GM12878 (cell line): ENCODE measurements around the gene LIMS2. TPM values are rescaled to one million over a fixed set of nuclear protein-coding genes. Genes with fewer than 3 reads are reported as not detected.

Source experiments
- ATAC-seq: fragments of 200-7000 bp; cut with Tn5 transposase; 3 replicates; pipeline ENCODE4 v1.9.1; 2020; ENCODE audit warnings: mild to moderate bottlenecking, moderate library complexity
- BruUV-seq: library from RNA; stranded (reverse); fragments of 400-500 nt; replicated peaks from 2 replicates; lab custom pipeline; 2021; lab: Mats Ljungman, UMichigan
- CTCF ChIA-PET: fragments of 300-600 bp; sonication (Branson Sonifier 250); formaldehyde crosslinking; extraction: SDS; loops from one replicate; lab custom pipeline; 2021; ENCODE audit warnings: inconsistent platforms; lab: Yijun Ruan, JAX
- POLR2A ChIA-PET: fragments of 350-600 bp; formaldehyde crosslinking; extraction: SDS; loops from one replicate; lab custom pipeline; 2021; ENCODE audit warnings: inconsistent platforms; lab: Charles Lee
- RAD21 ChIA-PET: fragments of 300-600 bp; sonication (Branson Sonifier 250); formaldehyde crosslinking; loops from one replicate; lab custom pipeline; 2023; ENCODE audit warnings: antibody characterized with exemption; ENCODE audit not compliant: unreplicated experiment; lab: Charles Lee
- SMC1A ChIA-PET: fragments of 300-600 bp; sonication (Branson Sonifier 250); formaldehyde crosslinking; loops from one replicate; lab custom pipeline; 2023; ENCODE audit not compliant: unreplicated experiment, uncharacterized antibody; lab: Charles Lee
- DNase-seq: peaks from one replicate; pipeline ENCODE4 v3.0.0-alpha.2; 2011; ENCODE audit warnings: low read depth, low spot score
- FAIRE-seq: peaks from 3 replicates; lab custom pipeline; 2011; peaks lifted over from hg19 to GRCh38; lab: Jason Lieb, UNC
- H2AFZ ChIP-seq: 2 replicates; pipeline ENCODE4 v1.6.0; 2011; ENCODE audit warnings: low read depth, low read length, control low read depth; ENCODE audit not compliant: control insufficient read depth
- H3K27ac ChIP-seq: 2 replicates; pipeline ENCODE4 v1.5.1; 2011; ENCODE audit warnings: control low read depth; ENCODE audit not compliant: control insufficient read depth, insufficient read depth
- H3K27me3 ChIP-seq, 2 experiments: replicated peaks in 1 of 2; 2 replicates each; pipeline versions ENCODE4 v1.6.0 to v1.6.1; 2011; ENCODE audit warnings: low read length in 1 of 2; ENCODE audit not compliant: control insufficient read depth in 2 of 2, insufficient read depth in 2 of 2
- H3K36me3 ChIP-seq, 2 experiments: 2 replicates each; pipeline ENCODE4 v1.5.1; 2011; ENCODE audit warnings: low read length in 1 of 2; ENCODE audit not compliant: control insufficient read depth in 2 of 2, insufficient read depth in 2 of 2
- H3K4me1 ChIP-seq: 2 replicates; pipeline ENCODE4 v1.6.1; 2011; ENCODE audit warnings: mild to moderate bottlenecking, low read length, moderate library complexity, mixed read lengths; ENCODE audit not compliant: control insufficient read depth, insufficient read depth
- H3K4me2 ChIP-seq: 2 replicates; pipeline ENCODE4 v1.6.0; 2011; ENCODE audit warnings: control low read depth; ENCODE audit not compliant: control insufficient read depth, insufficient read depth
- H3K4me3 ChIP-seq: fragments of 200-600 bp; sonication (generic); 2 replicates; pipeline ENCODE4 v1.5.1; 2016
- H3K79me2 ChIP-seq: 2 replicates; pipeline ENCODE4 v1.6.0; 2011; ENCODE audit warnings: low read length; ENCODE audit not compliant: control insufficient read depth, insufficient read depth
- H3K9ac ChIP-seq: 2 replicates; pipeline ENCODE4 v1.8.0; 2011; ENCODE audit warnings: low read length, control low read depth, mixed read lengths; ENCODE audit not compliant: control insufficient read depth, insufficient read depth
- H3K9me3 ChIP-seq: replicated peaks from 3 replicates; pipeline ENCODE4 v1.5.1; 2011; ENCODE audit warnings: mild to moderate bottlenecking, low read length; ENCODE audit not compliant: control insufficient read depth, insufficient read depth
- H4K20me1 ChIP-seq: 2 replicates; pipeline ENCODE4 v1.6.0; 2011; ENCODE audit not compliant: control insufficient read depth, insufficient read depth
- BCL11A ChIP-seq: IDR thresholded peaks from 2 replicates; pipeline ENCODE4 v1.6.1; 2011; ENCODE audit warnings: low read depth, low read length
- EED ChIP-seq: sonication (generic); IDR thresholded peaks from 2 replicates; pipeline ENCODE4 v1.6.1; 2016; ENCODE audit warnings: antibody characterized with exemption, low read depth
- GABPA ChIP-seq: IDR thresholded peaks from 2 replicates; pipeline ENCODE4 v1.6.1; 2014; ENCODE audit warnings: antibody characterized with exemption, low read depth, mild to moderate bottlenecking, inconsistent platforms
- HDGF ChIP-seq: fragments of 450-650 bp; IDR thresholded peaks from 2 replicates; pipeline ENCODE4 v1.6.1; 2016; ENCODE audit warnings: antibody characterized with exemption
- JUND ChIP-seq: IDR thresholded peaks from 2 replicates; pipeline ENCODE4 v1.6.1; 2012; ENCODE audit warnings: low read depth, mild to moderate bottlenecking, low read length, improper control_type of control experiment, moderate library complexity
- MEF2A ChIP-seq: IDR thresholded peaks from 2 replicates; pipeline ENCODE4 v1.6.1; 2011; ENCODE audit warnings: low read depth, mild to moderate bottlenecking, low read length, moderate library complexity; ENCODE audit not compliant: insufficient read depth
- POLR2A ChIP-seq: IDR thresholded peaks from 2 replicates; pipeline ENCODE4 v1.6.1; 2011; ENCODE audit warnings: low read depth, mild to moderate bottlenecking, low read length
- RAD21 ChIP-seq: IDR thresholded peaks from 2 replicates; pipeline ENCODE4 v1.6.1; 2011; ENCODE audit warnings: mild to moderate bottlenecking, low read depth, low read length, moderate library complexity; ENCODE audit not compliant: insufficient read depth
- RUNX3 ChIP-seq: IDR thresholded peaks from 2 replicates; pipeline ENCODE4 v1.6.1; 2012; ENCODE audit warnings: low read length, inconsistent platforms
- SMC3 ChIP-seq: IDR thresholded peaks from 2 replicates; pipeline ENCODE4 v1.6.1; 2011; ENCODE audit warnings: low read length, improper control_type of control experiment, borderline replicate concordance
- STAT1 ChIP-seq: fragments of 450-650 bp; conservative IDR thresholded peaks from 2 replicates; pipeline ENCODE4 v1.6.1; 2014; ENCODE audit warnings: antibody characterized with exemption, mild to moderate bottlenecking
- TCF12 ChIP-seq: IDR thresholded peaks from 2 replicates; pipeline ENCODE4 v1.6.1; 2011; ENCODE audit warnings: low read depth, mild to moderate bottlenecking, low read length
- TCF3 ChIP-seq: IDR thresholded peaks from 2 replicates; pipeline ENCODE4 v1.6.1; 2012; ENCODE audit warnings: low read depth, mild to moderate bottlenecking, low read length, borderline replicate concordance; ENCODE audit not compliant: insufficient read depth
- ZNF384 ChIP-seq: IDR thresholded peaks from 2 replicates; pipeline ENCODE4 v1.6.1; 2012; ENCODE audit warnings: low read depth, mild to moderate bottlenecking, low read length, improper control_type of control experiment, borderline replicate concordance
- WGBS: methylation state at CpG from one replicate; pipeline ENCODE4 v1.1.6; 2016; ENCODE audit warnings: low lambda C conversion rate; ENCODE audit not compliant: insufficient replicate concordance, insufficient coverage; ENCODE audit errors: missing lambda C conversion rate; 5-methylcytosine and 5-hydroxymethylcytosine counted together
- in situ Hi-C: fragments of 300-500 bp; cut with MboI; formaldehyde crosslinking; loops from 9 replicates; pipeline ENCODE4 v1.14.3; 2018; ENCODE audit warnings: mixed read lengths
- intact Hi-C: fragments of 100-400 bp; cut with micrococcal nuclease; formaldehyde crosslinking; loops from one replicate; pipeline ENCODE4 v1.14.2; 2022; ENCODE audit not compliant: unreplicated experiment
- polyA plus RNA-seq, 11 experiments: library from polyadenylated mRNA; depleted of rRNA in 4 of 11; unstranded in 6 of 11; stranded (reverse) in 5 of 11; fragments of >200 nt; fragmentation: Nextera tagmentation in 4 of 11; fragmentation: Illumina TruSeq in 1 of 11; extraction: Ambion mirVana in 4 of 11; extraction: Trizol in 1 of 11; gene quantifications; 1 replicate in 1 of 11; 2 replicates in 10 of 11; pipeline versions ENCODE4 v1.2.1 to v1.2.3, GENCODE V29; 2011 to 2016; ENCODE audit warnings: inconsistent platforms in 2 of 11, missing spikeins in 2 of 11, low read depth in 1 of 11
- total RNA-seq, 4 experiments: library from RNA; depleted of rRNA in 3 of 4; stranded (reverse); fragments of >200 nt in 3 of 4; fragmentation: Illumina TruSeq in 1 of 4; extraction: Trizol in 1 of 4; gene quantifications; 2 replicates each; pipeline versions ENCODE4 v1.2.1 to v1.2.3, GENCODE V29; 2013 to 2021
- TF ChIP-seq, protein P1 (sequence below): IDR thresholded peaks from 2 replicates; pipeline ENCODE4 v1.6.1; 2011; ENCODE audit warnings: borderline replicate concordance, low read depth, mild to moderate bottlenecking, moderate library complexity, mixed read lengths, low read length; ENCODE audit not compliant: insufficient read depth; ENCODE audit errors: extremely low read length
- TF ChIP-seq, protein P2 (sequence below): IDR thresholded peaks from 2 replicates; pipeline ENCODE4 v1.6.1; 2011; ENCODE audit warnings: low read depth, mild to moderate bottlenecking, low read length, moderate library complexity, borderline replicate concordance; ENCODE audit errors: extremely low read depth
- TF ChIP-seq, protein P3 (sequence below): IDR thresholded peaks from 2 replicates; pipeline ENCODE4 v1.6.1; 2012; ENCODE audit warnings: low read depth, low read length, improper control_type of control experiment
- TF ChIP-seq, protein P4 (sequence below), 3 experiments: IDR thresholded peaks in 2 of 3; conservative IDR thresholded peaks in 1 of 3; 2 replicates each; pipeline ENCODE4 v1.5.1; 2011; ENCODE audit warnings: low read depth in 3 of 3, low read length in 3 of 3, mild to moderate bottlenecking in 3 of 3, control low read depth in 2 of 3, moderate library complexity in 2 of 3, inconsistent platforms in 1 of 3, mixed read lengths in 1 of 3; ENCODE audit not compliant: control insufficient read depth in 2 of 3, insufficient read depth in 1 of 3; ENCODE audit errors: extremely low read depth in 1 of 3

The LIMS2 gene
- total and polyA plus RNA-seq, 10 of the 15 experiments (the other 5 are each of a cell fraction or from before 2014, with no cell fraction given): 0.06 to 0.81 (median 0.16) TPM; not detected in 2

DNA sequence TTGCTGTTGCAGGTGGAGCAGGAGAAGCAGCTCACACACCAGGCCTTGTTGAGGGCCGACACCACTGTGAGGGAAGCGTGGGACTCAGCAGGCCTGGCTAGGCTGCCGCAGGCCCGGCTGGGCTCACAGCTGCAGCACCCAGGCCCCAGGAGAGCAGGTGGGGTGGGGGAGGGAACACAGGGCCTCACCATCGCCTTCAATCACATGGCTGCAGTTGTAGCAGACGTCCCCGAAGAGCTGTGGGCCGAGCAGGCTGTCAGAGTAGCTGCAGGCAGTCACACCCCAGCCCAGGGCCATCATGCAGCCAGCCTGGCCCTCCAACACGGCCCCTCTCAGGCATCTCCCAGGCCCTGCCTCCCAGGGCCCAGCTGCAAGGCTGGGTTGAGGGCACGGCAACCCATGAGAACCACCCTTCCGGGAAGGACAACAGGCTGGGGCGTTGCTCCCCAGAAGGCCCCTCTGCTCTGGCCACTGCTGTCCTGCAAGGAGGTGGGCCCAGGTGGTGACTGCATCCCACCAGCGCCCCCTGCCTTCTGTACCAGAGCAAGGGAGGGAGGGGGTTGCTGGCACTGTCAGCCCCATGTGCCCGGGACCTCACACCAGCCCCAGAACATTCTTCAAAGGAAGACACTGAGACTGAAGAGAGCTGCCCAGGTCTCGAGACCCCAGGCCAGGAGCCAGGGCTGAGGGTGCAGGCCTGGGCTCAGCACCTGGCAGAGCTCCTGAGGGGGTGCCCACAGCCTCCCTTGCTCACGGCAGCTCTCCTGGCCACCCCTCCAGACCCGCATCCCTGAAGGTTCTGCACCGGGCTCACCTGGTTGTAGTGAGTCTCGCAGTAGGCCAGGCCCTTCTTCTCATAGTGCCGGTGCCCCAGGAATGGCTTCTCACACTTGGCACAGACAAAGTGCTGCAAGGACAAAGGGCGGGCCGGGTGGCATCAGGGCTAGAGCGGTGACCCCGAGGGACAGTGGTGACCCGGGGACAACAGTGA is 35.0 kb downstream of the LIMS2 start:
- intact Hi-C loops (no loop called here), in situ Hi-C loops (no loop called here)
- no peaks in the 10 kb centered on the region for H4K20me1 ChIP-seq
- no peaks in the 10 kb centered on the region for H3K79me2 ChIP-seq
- no TSS peak for BruUV-seq
- H3K9me3 ChIP-seq: no peaks in the 10 kb centered on the region
- no peaks in the 10 kb centered on the region for H3K27me3 ChIP-seq
- H3K4me3 ChIP-seq: no peak overlapping the region
- 60% methylated on average over 25 of the region's 25 CpGs for WGBS
- H3K9ac ChIP-seq: no peak overlapping the region
- H3K4me1 ChIP-seq: no peaks in the 10 kb centered on the region
- H3K4me2 ChIP-seq: no peak overlapping the region
- ATAC-seq (peak; percentile 41), FAIRE-seq (no peak)
- peak overlapping the region; percentile 51 for H2AFZ ChIP-seq
- ChIA-PET POLR2A (no interaction called here), CTCF (interaction anchor here (0.6 to 1.9 kb wide), 7 partner anchors 8 to 615 kb away, joined by 3 to 12 read pairs (median 3); no protein-coding TSS in a partner anchor), RAD21 (interaction anchor here (1.1 to 2.2 kb wide), 2 partner anchors 14 to 49 kb away, joined by 3 to 8 read pairs; no protein-coding TSS in a partner anchor), SMC1A (no interaction called here)
- no peaks in the 10 kb centered on the region for H3K36me3 ChIP-seq
- TF ChIP-seq, protein P1, sequence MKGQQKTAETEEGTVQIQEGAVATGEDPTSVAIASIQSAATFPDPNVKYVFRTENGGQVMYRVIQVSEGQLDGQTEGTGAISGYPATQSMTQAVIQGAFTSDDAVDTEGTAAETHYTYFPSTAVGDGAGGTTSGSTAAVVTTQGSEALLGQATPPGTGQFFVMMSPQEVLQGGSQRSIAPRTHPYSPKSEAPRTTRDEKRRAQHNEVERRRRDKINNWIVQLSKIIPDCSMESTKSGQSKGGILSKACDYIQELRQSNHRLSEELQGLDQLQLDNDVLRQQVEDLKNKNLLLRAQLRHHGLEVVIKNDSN: no peak
- TF ChIP-seq, protein P2, sequence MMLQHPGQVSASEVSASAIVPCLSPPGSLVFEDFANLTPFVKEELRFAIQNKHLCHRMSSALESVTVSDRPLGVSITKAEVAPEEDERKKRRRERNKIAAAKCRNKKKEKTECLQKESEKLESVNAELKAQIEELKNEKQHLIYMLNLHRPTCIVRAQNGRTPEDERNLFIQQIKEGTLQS: no peak
- TF ChIP-seq HDGF: no peak
- TF ChIP-seq EED: 0 out of 2 replicates have a peak, but pooled peaks have one; percentile 7
- peak; percentile 48; the same call in 1 of the 2 replicates for TF ChIP-seq POLR2A
- no peak for TF ChIP-seq BCL11A
- TF ChIP-seq JUND: no peak
- no peak for TF ChIP-seq STAT1
- TF ChIP-seq, protein P3, sequence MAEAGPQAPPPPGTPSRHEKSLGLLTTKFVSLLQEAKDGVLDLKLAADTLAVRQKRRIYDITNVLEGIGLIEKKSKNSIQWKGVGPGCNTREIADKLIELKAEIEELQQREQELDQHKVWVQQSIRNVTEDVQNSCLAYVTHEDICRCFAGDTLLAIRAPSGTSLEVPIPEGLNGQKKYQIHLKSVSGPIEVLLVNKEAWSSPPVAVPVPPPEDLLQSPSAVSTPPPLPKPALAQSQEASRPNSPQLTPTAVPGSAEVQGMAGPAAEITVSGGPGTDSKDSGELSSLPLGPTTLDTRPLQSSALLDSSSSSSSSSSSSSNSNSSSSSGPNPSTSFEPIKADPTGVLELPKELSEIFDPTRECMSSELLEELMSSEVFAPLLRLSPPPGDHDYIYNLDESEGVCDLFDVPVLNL: no peak
- TF ChIP-seq, protein P4, sequence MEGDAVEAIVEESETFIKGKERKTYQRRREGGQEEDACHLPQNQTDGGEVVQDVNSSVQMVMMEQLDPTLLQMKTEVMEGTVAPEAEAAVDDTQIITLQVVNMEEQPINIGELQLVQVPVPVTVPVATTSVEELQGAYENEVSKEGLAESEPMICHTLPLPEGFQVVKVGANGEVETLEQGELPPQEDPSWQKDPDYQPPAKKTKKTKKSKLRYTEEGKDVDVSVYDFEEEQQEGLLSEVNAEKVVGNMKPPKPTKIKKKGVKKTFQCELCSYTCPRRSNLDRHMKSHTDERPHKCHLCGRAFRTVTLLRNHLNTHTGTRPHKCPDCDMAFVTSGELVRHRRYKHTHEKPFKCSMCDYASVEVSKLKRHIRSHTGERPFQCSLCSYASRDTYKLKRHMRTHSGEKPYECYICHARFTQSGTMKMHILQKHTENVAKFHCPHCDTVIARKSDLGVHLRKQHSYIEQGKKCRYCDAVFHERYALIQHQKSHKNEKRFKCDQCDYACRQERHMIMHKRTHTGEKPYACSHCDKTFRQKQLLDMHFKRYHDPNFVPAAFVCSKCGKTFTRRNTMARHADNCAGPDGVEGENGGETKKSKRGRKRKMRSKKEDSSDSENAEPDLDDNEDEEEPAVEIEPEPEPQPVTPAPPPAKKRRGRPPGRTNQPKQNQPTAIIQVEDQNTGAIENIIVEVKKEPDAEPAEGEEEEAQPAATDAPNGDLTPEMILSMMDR (IDR thresholded peaks at IDR 0.05 in 2 of 3, conservative IDR thresholded peaks at IDR 0.05 in 1 of 3; ENCODE audit: control insufficient read depth in 2 of 3, extremely low read depth in 1 of 3, insufficient read depth in 1 of 3, low read depth in 3 of 3, low read length in 3 of 3): peak; percentile 5 to 22 (median 15); a peak in 2 of 6 replicates
- 0 out of 2 replicates have a peak, but pooled peaks have one; percentile 8 for TF ChIP-seq SMC3
- no peak for TF ChIP-seq RUNX3
- TF ChIP-seq TCF12: peak; percentile 95
- TF ChIP-seq ZNF384: no peak
- TF ChIP-seq MEF2A: no peak
- TF ChIP-seq GABPA: no peak
- TF ChIP-seq RAD21: peak; percentile 42
- peak; percentile 89 for TF ChIP-seq TCF3
- TF ChIP-seq, all 136 proteins: peak for 7
- DNase-seq: no peak
- H3K27ac ChIP-seq: no peak overlapping the region
